HCT116 (cell line): ENCODE data around the gene ZFP1. TPM values are rescaled to one million over a fixed set of nuclear protein-coding genes. Genes with fewer than 3 reads are reported as not detected.

Experiments
- ATAC-seq: fragments of 200-7000 bp; cut with Tn5 transposase; 2 replicates; pipeline ENCODE4 v1.9.1; 2020; ENCODE audit warnings: mild to moderate bottlenecking, moderate library complexity
- BruUV-seq: library from RNA; stranded (reverse); fragments of 400-500 nt; replicated peaks from 2 replicates; lab custom pipeline; 2021; lab: Mats Ljungman, UMichigan
- CTCF ChIA-PET: fragments of 300-600 bp; sonication (Branson Sonifier 250); formaldehyde crosslinking; loops from one replicate; lab custom pipeline; 2021; ENCODE audit warnings: antibody characterized with exemption; lab: Charles Lee
- POLR2A ChIA-PET: fragments of 300-600, 350-600 bp; sonication (Branson Sonifier 250); formaldehyde crosslinking; loops from one replicate; lab custom pipeline; 2021; ENCODE audit warnings: antibody characterized with exemption; lab: Charles Lee
- RAD21 ChIA-PET, 2 experiments: fragments of 300-600 bp; sonication (Branson Sonifier 250); formaldehyde crosslinking; loops; one replicate each; lab custom pipeline; 2023; ENCODE audit warnings: low total read pairs in 2 of 2; ENCODE audit not compliant: uncharacterized antibody in 2 of 2, unreplicated experiment in 2 of 2, low non-redundant PET in 1 of 2; lab: Charles Lee
- DNase-seq: peaks from one replicate; pipeline ENCODE4 v3.0.0-alpha.2; 2010; ENCODE audit warnings: low read depth, low spot score
- H2AFZ ChIP-seq: fragments of 200-600 bp; shearing (Covaris generic), sonication (generic); 2 replicates; pipeline ENCODE4 v1.6.1; 2017; ENCODE audit warnings: low read depth, mixed run types, mixed read lengths, antibody characterized with exemption, low read length; ENCODE audit not compliant: poor library complexity, severe bottlenecking
- H3K27ac ChIP-seq: 2 replicates; pipeline ENCODE4 v1.5.1; 2012; ENCODE audit warnings: low read depth, low read length
- H3K27me3 ChIP-seq: fragments of 200-600 bp; sonication (generic); 2 replicates; pipeline ENCODE4 v1.6.1; 2016; ENCODE audit warnings: mixed run types, low read length, mixed read lengths; ENCODE audit not compliant: insufficient read depth
- H3K36me3 ChIP-seq, 2 experiments: fragments of 200-500 bp in 1 of 2; fragments of 200-600 bp in 1 of 2; sonication (Bioruptor generic) in 1 of 2; sonication (generic) in 1 of 2; 2 replicates each; pipeline versions ENCODE4 v1.5.1 to v1.6.1; 2014 to 2016; ENCODE audit warnings: low read length in 2 of 2, inconsistent platforms in 1 of 2, mixed read lengths in 1 of 2, mixed run types in 1 of 2; ENCODE audit not compliant: insufficient read depth in 2 of 2, control insufficient read depth in 1 of 2
- H3K4me1 ChIP-seq, 2 experiments: fragments of 200-600 bp in 1 of 2; sonication (generic) in 1 of 2; 2 replicates each; pipeline versions ENCODE4 v1.5.1 to v1.6.1; 2012 to 2017; ENCODE audit warnings: low read length in 2 of 2, inconsistent platforms in 1 of 2, mild to moderate bottlenecking in 1 of 2, mixed read lengths in 1 of 2, mixed run types in 1 of 2, moderate library complexity in 1 of 2; ENCODE audit not compliant: insufficient read depth in 2 of 2, control insufficient read depth in 1 of 2
- H3K4me2 ChIP-seq: fragments of 200-600 bp; sonication (generic); 2 replicates; pipeline ENCODE4 v1.6.1; 2017; ENCODE audit warnings: mixed run types, low read length, mixed read lengths
- H3K4me3 ChIP-seq, 2 experiments: fragments of 200-600 bp in 1 of 2; sonication (generic) in 1 of 2; replicated peaks in 1 of 2; 2 replicates each; pipeline ENCODE4 v1.5.1; 2011 to 2016; ENCODE audit warnings: low read length in 2 of 2, control low read depth in 1 of 2, low read depth in 1 of 2, mild to moderate bottlenecking in 1 of 2, mixed read lengths in 1 of 2, mixed run types in 1 of 2
- H3K79me2 ChIP-seq: fragments of 200-600 bp; sonication (generic); 2 replicates; pipeline ENCODE4 v1.6.1; 2017; ENCODE audit warnings: mild to moderate bottlenecking, mixed run types, low read length, moderate library complexity, mixed read lengths; ENCODE audit not compliant: insufficient read depth
- H3K9ac ChIP-seq: fragments of 200-600 bp; sonication (generic); 2 replicates; pipeline ENCODE4 v1.6.1; 2016; ENCODE audit warnings: low read length, mixed read lengths
- H3K9me2 ChIP-seq: fragments of 200-600 bp; sonication (generic), shearing (Covaris generic); 2 replicates; pipeline ENCODE4 v1.6.1; 2017; ENCODE audit warnings: mixed run types, mild to moderate bottlenecking, moderate library complexity; ENCODE audit not compliant: insufficient read depth
- H3K9me3 ChIP-seq, 2 experiments: fragments of 200-500 bp in 1 of 2; fragments of 200-600 bp in 1 of 2; sonication (Bioruptor generic) in 1 of 2; sonication (generic) in 1 of 2; 2 replicates each; pipeline ENCODE4 v1.6.1; 2014 to 2017; ENCODE audit warnings: low read length in 2 of 2, mixed read lengths in 2 of 2, inconsistent platforms in 1 of 2, low read depth in 1 of 2, mild to moderate bottlenecking in 1 of 2, mixed run types in 1 of 2, moderate library complexity in 1 of 2; ENCODE audit not compliant: control insufficient read depth in 1 of 2, insufficient read depth in 1 of 2
- H4K20me1 ChIP-seq: fragments of 200-600 bp; sonication (generic), shearing (Covaris generic); 2 replicates; pipeline ENCODE4 v1.6.1; 2017; ENCODE audit warnings: mixed run types, mild to moderate bottlenecking, moderate library complexity; ENCODE audit not compliant: insufficient read depth
- CBX3 ChIP-seq: IDR thresholded peaks from 2 replicates; pipeline ENCODE4 v1.6.1; 2012; ENCODE audit warnings: low read depth
- POLR2AphosphoS5 ChIP-seq: IDR thresholded peaks from 2 replicates; pipeline ENCODE4 v1.6.1; 2011; ENCODE audit warnings: mild to moderate bottlenecking, low read depth, low read length, moderate library complexity
- SIN3A ChIP-seq: IDR thresholded peaks from 2 replicates; pipeline ENCODE4 v1.6.1; 2012; ENCODE audit warnings: low read depth
- TCF7L2 ChIP-seq: IDR thresholded peaks from 2 replicates; pipeline ENCODE4 v1.7.0; 2011; ENCODE audit warnings: borderline replicate concordance, inconsistent platforms; ENCODE audit not compliant: insufficient read depth, insufficient read length; ENCODE audit errors: extremely low read depth
- YY1 ChIP-seq: IDR thresholded peaks from 2 replicates; pipeline ENCODE4 v1.6.1; 2011; ENCODE audit warnings: low read length, low read depth, moderate library complexity, mild to moderate bottlenecking; ENCODE audit not compliant: insufficient replicate concordance; ENCODE audit errors: extremely low read depth
- ZFX ChIP-seq: fragments of 450-650 bp; IDR thresholded peaks from 2 replicates; pipeline ENCODE4 v1.6.1; 2017
- intact Hi-C: fragments of 100-400 bp; cut with micrococcal nuclease; formaldehyde crosslinking; loops from 2 replicates; pipeline ENCODE4 v1.10.0; 2022
- total RNA-seq: library from RNA; stranded (reverse); gene quantifications from one replicate; pipeline ENCODE4 v1.2.1, GENCODE V29; 2021; ENCODE audit not compliant: unreplicated experiment

The ZFP1 gene
- total RNA-seq, 1 experiment from 2014 or later = 12.8 TPM

DNA sequence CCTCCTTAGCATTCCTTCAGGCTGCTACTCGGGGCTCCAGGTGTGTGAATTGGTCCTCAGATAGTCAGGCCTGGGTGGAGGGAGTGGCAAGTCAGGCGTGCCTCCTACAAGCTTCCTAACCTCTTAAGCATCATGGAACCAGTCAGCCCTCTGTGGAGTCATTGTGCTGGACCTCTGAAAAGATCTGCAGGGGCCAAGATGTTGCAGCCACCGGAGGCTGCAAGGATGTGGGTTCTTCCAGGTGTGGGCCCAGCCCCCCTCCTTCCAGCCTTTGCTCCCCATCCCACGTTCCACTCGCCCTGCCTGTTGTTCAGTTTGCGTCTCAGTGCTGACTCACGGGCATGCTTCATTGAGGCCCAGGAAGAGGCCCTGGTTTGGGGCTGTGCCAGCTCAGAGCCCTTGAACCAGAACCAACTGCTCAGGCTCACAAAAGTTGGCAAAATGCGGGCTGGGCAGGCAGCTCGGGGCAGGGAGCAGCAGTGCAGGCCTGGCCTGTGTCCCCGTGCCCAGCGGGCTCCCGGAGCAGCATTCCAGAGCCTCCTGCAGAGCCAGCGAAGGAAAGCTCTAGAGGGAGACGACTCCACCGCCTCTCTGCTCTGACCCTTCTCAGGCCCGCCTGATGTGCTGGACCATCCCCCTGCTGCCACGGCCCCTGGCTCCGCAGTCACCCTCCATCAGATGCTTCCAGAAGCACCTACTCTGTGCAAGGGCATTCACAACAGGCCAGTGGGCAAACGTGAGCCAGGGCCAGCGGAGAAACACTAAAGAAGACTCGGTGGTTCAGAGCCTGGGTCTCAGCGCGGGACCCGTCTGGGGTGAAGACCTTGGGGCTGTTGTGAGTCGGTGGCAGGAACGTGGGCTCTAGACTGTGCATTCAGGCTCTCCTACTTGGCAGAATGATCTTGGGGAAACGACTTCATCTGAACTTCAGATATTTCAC lies 39.3 kb upstream of the ZFP1 start:
- no peaks in the 10 kb centered on the region; the same call in 1 of the 2 replicates for H3K79me2 ChIP-seq
- peak overlapping the region; percentile 29 to 52 for H3K4me3 ChIP-seq
- ChIA-PET CTCF (interaction anchor here (0.9 to 4.4 kb wide), 7 partner anchors 10 to 124 kb away, joined by 3 to 116 read pairs (median 5); partner anchors contain the start of genes WDR59 and ZNRF1), RAD21 (interaction anchor here (1.1 to 3.5 kb wide), 3 partner anchors 111 kb away, joined by 3 to 33 read pairs (median 5); partner anchors contain the start of gene ZNRF1 (in 2 of the 2)), POLR2A (interaction anchor here (0.6 to 1.2 kb wide), 4 partner anchors 16 to 124 kb away, joined by 3 to 5 read pairs (median 4); partner anchors contain the start of genes WDR59 and ZNRF1)
- no peaks in the 10 kb centered on the region for H3K9me3 ChIP-seq
- no peaks in the 10 kb centered on the region for H3K9me2 ChIP-seq
- no peaks in the 10 kb centered on the region for H3K27me3 ChIP-seq
- BruUV-seq = no TSS peak
- DNase-seq (peak; percentile 78), ATAC-seq (peak; percentile 58)
- H3K27ac ChIP-seq = peak overlapping the region; percentile 91
- peaks cover 35 to 49% of the 10 kb centered on the region in 2 experiments for H3K4me1 ChIP-seq
- H3K4me2 ChIP-seq = peak overlapping the region; percentile 79
- no peak overlapping the region for H2AFZ ChIP-seq
- H3K9ac ChIP-seq = peak overlapping the region; percentile 81
- H3K36me3 ChIP-seq = peaks cover 0 to 5% of the 10 kb centered on the region in 2 experiments; a peak in 1 of 4 replicates
- intact Hi-C loops = no loop called here
- H4K20me1 ChIP-seq = no peaks in the 10 kb centered on the region
- TF ChIP-seq ZFX = peak; percentile 71; the same call in 1 of the 2 replicates
- TF ChIP-seq SIN3A = no peak
- TF ChIP-seq TCF7L2 = peak; percentile 23
- TF ChIP-seq CBX3 = no peak
- TF ChIP-seq POLR2AphosphoS5 = peak; percentile 76
- TF ChIP-seq YY1 = peak; percentile 10
